SJCRH30 (cell line): ENCODE measurements around the gene SPAG6. TPM values are rescaled to one million over a fixed set of nuclear protein-coding genes. Genes with fewer than 3 reads are reported as not detected.
"Not testable (repeated sequence)": the region's sequence is repeated elsewhere in the genome, so short reads cannot be mapped to it uniquely, and the experiment has no call there.

Source experiments
- DNase-seq, 2 experiments: peaks; one replicate each; pipeline ENCODE4 v3.0.0-alpha.2; 2015 to 2020
- H3K27ac ChIP-seq: fragments of 250-450 bp; sonication (Bioruptor Pico); 2 replicates; pipeline ENCODE4 v1.5.1; 2020; ENCODE audit warnings: mild to moderate bottlenecking, moderate library complexity
- H3K27me3 ChIP-seq: fragments of 250-450 bp; sonication (Bioruptor Pico); 2 replicates; pipeline ENCODE4 v1.5.1; 2020; ENCODE audit warnings: mild to moderate bottlenecking, moderate library complexity
- H3K36me3 ChIP-seq: fragments of 250-450 bp; sonication (Bioruptor Pico); 2 replicates; pipeline ENCODE4 v1.5.1; 2020; ENCODE audit warnings: mild to moderate bottlenecking, moderate library complexity
- H3K4me1 ChIP-seq: fragments of 250-450 bp; sonication (Bioruptor Pico); 2 replicates; pipeline ENCODE4 v1.5.1; 2020; ENCODE audit warnings: mild to moderate bottlenecking, moderate library complexity
- H3K4me3 ChIP-seq: fragments of 250-450 bp; sonication (Bioruptor Pico); 2 replicates; pipeline ENCODE4 v1.5.1; 2020; ENCODE audit warnings: mild to moderate bottlenecking, moderate library complexity
- H3K9me3 ChIP-seq: fragments of 250-450 bp; sonication (Bioruptor Pico); replicated peaks from 2 replicates; pipeline ENCODE4 v1.5.1; 2020; ENCODE audit warnings: mild to moderate bottlenecking, moderate library complexity
- total RNA-seq: library from RNA; depleted of rRNA; stranded (reverse); fragments of >200 nt; shearing (Covaris generic); gene quantifications from 2 replicates; pipeline ENCODE4 v1.2.3, GENCODE V29; 2014

SPAG6 gene
- total RNA-seq, 1 experiment from 2014 or later = 1.3 TPM

DNA sequence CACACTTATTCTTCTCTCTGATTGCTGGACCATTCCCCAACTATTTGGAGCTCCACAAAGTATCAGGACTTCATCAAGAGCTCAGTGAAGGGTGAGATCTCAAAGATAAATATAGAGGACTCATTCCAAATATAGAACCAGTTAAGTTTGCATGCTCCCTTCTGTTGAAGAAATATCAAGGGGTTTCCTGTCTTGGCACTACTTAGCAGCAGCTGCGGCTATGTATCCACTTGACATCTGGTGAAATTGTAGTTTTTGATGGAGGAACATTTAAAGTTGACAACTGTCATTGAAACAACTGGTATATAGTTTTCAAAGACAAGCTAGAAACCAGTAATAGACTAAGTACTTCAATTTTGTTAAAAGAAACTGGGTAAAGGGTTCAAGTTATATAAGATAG, 1.0 kb upstream of the SPAG6 start:
- Histone ChIP-seq H3K9me3 (no peaks in the 10 kb centered on the region), H3K4me1 (peaks cover 3% of the 10 kb centered on the region; the same call in 1 of the 2 replicates), H3K27me3 (no peaks in the 10 kb centered on the region), H3K4me3 (no peak overlapping the region), H3K27ac (no peak overlapping the region), H3K36me3 (no peaks in the 10 kb centered on the region)
- no peak for DNase-seq

- Histone ChIP-seq H3K36me3 (no peaks in the 10 kb centered on the region), H3K27me3 (no peaks in the 10 kb centered on the region), H3K4me1 (peaks cover 3% of the 10 kb centered on the region; the same call in 1 of the 2 replicates), H3K4me3 (no peak overlapping the region), H3K27ac (no peak overlapping the region), H3K9me3 (no peaks in the 10 kb centered on the region)
- no peak for DNase-seq
These were observed 455 bp upstream of the SPAG6 start for GRCh38 chr10:22344781-22345300.

- no peaks in the 10 kb centered on the region for H3K9me3 ChIP-seq
- H3K36me3 ChIP-seq = no peaks in the 10 kb centered on the region
- no peak overlapping the region for H3K27ac ChIP-seq
- no peak for DNase-seq
- peaks cover 3% of the 10 kb centered on the region; the same call in 1 of the 2 replicates for H3K4me1 ChIP-seq
- no peak overlapping the region for H3K4me3 ChIP-seq
- H3K27me3 ChIP-seq = no peaks in the 10 kb centered on the region
These were observed 883 bp downstream of the SPAG6 start for GRCh38 chr10:22346096-22346661.

DNA sequence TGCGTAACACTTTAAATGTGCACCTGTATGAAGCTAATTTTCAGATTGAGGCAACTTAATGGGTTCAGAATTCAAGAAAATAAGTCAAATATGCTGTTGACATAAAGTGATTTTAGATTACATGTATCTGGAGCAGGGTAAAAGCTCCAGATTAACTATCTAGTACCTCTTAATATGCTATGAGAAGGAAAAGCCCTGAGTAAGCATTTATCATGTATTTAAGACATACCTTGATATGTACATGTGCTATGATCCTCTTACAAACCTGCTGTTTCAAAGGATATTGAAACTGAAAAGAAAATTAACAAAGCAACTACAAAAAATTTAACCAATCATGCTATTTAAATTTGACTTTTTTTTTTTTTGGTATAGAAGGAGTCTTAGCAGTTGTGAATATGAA, 4.5 kb downstream of the SPAG6 start:
- no peak for DNase-seq
- Histone ChIP-seq H3K9me3 (no peaks in the 10 kb centered on the region), H3K27me3 (no peaks in the 10 kb centered on the region), H3K4me3 (no peak overlapping the region), H3K36me3 (no peaks in the 10 kb centered on the region), H3K4me1 (no peaks in the 10 kb centered on the region), H3K27ac (no peak overlapping the region)

GRCh38 chr10:22351131-22351703, 5.9 kb downstream of the SPAG6 start:
- no peaks in the 10 kb centered on the region for H3K36me3 ChIP-seq
- H3K27ac ChIP-seq = no peak overlapping the region
- DNase-seq = no peak
- H3K4me3 ChIP-seq = no peak overlapping the region
- H3K4me1 ChIP-seq = no peaks in the 10 kb centered on the region
- no peaks in the 10 kb centered on the region for H3K9me3 ChIP-seq
- no peaks in the 10 kb centered on the region for H3K27me3 ChIP-seq

GRCh38 chr10:22356324-22356873, 11.1 kb downstream of the SPAG6 start:
- Histone ChIP-seq H3K36me3 (no peaks in the 10 kb centered on the region), H3K9me3 (no peaks in the 10 kb centered on the region), H3K4me1 (no peaks in the 10 kb centered on the region), H3K27me3 (no peaks in the 10 kb centered on the region), H3K27ac (no peak overlapping the region), H3K4me3 (no peak overlapping the region)
- no peak for DNase-seq

DNA sequence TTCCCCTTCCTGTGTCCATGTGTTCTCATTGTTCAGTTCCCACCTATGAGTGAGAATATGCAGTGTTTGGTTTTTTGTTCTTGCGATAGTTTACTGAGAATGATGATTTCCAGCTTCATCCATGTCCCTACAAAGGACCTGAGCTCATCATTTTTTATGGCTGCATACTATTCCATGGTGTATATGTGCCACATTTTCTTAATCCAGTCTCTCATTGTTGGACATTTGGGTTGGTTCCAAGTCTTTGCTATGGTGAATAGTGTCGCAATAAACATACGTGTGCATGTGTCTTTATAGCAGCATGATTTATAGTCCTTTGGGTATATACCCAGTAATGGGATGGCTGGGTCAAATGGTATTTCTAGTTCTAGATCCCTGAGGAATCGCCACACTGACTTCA, 12.5 kb downstream of the SPAG6 start:
- H3K27me3 ChIP-seq, H3K4me3 ChIP-seq, H3K36me3 ChIP-seq, H3K27ac ChIP-seq, H3K4me1 ChIP-seq, H3K9me3 ChIP-seq, DNase-seq: not testable (repeated sequence)

- Histone ChIP-seq H3K9me3 (no peaks in the 10 kb centered on the region), H3K27ac (no peak overlapping the region), H3K4me3 (no peak overlapping the region), H3K4me1 (no peaks in the 10 kb centered on the region), H3K27me3 (no peaks in the 10 kb centered on the region), H3K36me3 (no peaks in the 10 kb centered on the region)
- no peak for DNase-seq
These were observed 18.0 kb downstream of the SPAG6 start for GRCh38 chr10:22363305-22363704.

GRCh38 chr10:22364407-22365140, 19.3 kb downstream of the SPAG6 start:
- H3K4me3 ChIP-seq = no peak overlapping the region

GRCh38 chr10:22365233-22365632, 19.9 kb downstream of the SPAG6 start:
- no peak overlapping the region for H3K27ac ChIP-seq
- no peaks in the 10 kb centered on the region for H3K36me3 ChIP-seq
- H3K27me3 ChIP-seq = no peaks in the 10 kb centered on the region
- no peaks in the 10 kb centered on the region for H3K4me1 ChIP-seq
- no peak overlapping the region for H3K4me3 ChIP-seq
- H3K9me3 ChIP-seq = no peaks in the 10 kb centered on the region
- no peak for DNase-seq

More at GRCh38 chr10:22364407-22365140, 19.3 kb downstream of the SPAG6 start:
- Histone ChIP-seq H3K36me3 (no peaks in the 10 kb centered on the region), H3K27me3 (no peaks in the 10 kb centered on the region), H3K27ac (no peak overlapping the region), H3K4me1 (no peaks in the 10 kb centered on the region), H3K9me3 (no peaks in the 10 kb centered on the region)
- DNase-seq = no peak

DNA sequence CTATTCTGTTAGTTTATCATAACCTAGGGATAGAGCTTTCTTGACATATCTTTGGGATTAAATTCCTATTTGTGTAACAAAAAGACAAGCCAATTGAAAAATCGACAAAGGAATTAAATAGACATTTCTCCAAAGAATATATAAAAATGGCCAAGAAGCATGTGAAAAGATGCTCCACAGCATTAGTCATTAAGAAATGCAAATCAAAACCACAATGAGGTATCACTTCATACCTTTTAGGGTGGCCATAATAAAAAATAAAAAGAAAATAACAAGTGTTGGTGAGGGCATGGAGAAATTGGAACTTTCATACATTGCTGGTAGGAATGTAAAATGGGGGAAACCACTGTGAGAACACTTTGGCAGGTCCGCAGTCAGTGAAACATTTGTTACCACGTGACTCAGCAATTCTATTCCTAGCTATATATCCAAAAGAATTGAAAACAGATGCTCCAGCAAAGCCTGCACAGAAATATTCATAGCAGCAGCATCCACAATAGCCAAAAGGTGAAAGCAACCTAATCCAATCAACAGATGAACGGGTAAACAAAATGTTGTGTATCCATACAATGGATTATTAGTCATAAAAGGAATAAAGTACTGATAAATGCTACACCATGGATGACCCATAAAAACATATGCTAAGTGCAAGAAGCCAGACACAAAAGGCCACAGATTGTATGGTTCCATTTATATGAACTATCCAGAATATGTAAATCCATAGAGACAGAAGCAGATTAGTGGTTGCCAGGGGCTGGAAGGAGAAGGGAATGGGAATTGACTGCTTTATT, 20.5 kb downstream of the SPAG6 start:
- Histone ChIP-seq H3K27ac (no peak overlapping the region), H3K4me1 (no peaks in the 10 kb centered on the region), H3K27me3 (no peaks in the 10 kb centered on the region; the same call in 1 of the 2 replicates), H3K36me3 (no peaks in the 10 kb centered on the region), H3K9me3 (no peaks in the 10 kb centered on the region), H3K4me3 (no peak overlapping the region)
- DNase-seq = no peak

DNA sequence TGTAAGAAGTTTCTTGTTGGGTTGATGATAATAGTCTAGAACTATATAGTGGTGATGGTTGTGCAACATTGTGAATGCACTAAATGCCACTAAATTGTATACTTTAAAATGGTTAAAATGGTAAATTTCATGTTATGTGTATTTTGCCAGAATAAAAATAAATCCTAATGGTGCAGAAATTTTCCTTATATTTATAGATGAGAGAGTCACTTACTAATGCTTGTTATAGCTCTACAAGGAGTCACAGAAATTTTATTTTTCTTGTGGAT, 21.1 kb downstream of the SPAG6 start:
- no peak overlapping the region for H3K4me3 ChIP-seq
- no peak for DNase-seq
- H3K27me3 ChIP-seq = no peaks in the 10 kb centered on the region; the same call in 1 of the 2 replicates
- H3K4me1 ChIP-seq = no peaks in the 10 kb centered on the region
- H3K36me3 ChIP-seq = no peaks in the 10 kb centered on the region
- no peaks in the 10 kb centered on the region for H3K9me3 ChIP-seq
- no peak overlapping the region for H3K27ac ChIP-seq

- no peaks in the 10 kb centered on the region for H3K4me1 ChIP-seq
- no peak for DNase-seq
- H3K27ac ChIP-seq = no peak overlapping the region
- no peaks in the 10 kb centered on the region for H3K36me3 ChIP-seq
- no peak overlapping the region for H3K4me3 ChIP-seq
- H3K27me3 ChIP-seq = no peaks in the 10 kb centered on the region; the same call in 1 of the 2 replicates
- no peaks in the 10 kb centered on the region for H3K9me3 ChIP-seq
These were observed 21.5 kb downstream of the SPAG6 start for GRCh38 chr10:22366771-22367170.

DNA sequence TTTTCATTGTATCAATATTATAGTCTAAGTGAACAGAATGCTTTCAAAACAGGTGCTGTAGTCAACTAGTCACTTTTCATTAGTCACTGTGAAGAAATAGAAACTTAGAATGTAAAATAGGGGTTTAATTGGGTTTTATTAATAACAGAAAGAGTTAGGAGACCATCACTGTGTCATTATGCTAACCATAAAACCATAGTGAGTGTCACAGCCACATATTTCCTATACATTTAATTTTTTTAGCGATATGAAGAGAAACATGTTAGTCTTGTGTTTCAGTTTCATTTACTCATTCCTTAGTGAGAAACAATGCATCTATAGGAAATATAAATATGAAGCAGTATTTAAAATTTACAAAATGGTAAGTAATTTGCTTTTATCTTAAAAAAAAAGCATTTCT, 22.2 kb downstream of the SPAG6 start:
- Histone ChIP-seq H3K27me3 (no peaks in the 10 kb centered on the region; the same call in 1 of the 2 replicates), H3K9me3 (no peaks in the 10 kb centered on the region), H3K27ac (no peak overlapping the region), H3K4me3 (no peak overlapping the region), H3K4me1 (no peaks in the 10 kb centered on the region), H3K36me3 (no peaks in the 10 kb centered on the region)
- DNase-seq = no peak

DNA sequence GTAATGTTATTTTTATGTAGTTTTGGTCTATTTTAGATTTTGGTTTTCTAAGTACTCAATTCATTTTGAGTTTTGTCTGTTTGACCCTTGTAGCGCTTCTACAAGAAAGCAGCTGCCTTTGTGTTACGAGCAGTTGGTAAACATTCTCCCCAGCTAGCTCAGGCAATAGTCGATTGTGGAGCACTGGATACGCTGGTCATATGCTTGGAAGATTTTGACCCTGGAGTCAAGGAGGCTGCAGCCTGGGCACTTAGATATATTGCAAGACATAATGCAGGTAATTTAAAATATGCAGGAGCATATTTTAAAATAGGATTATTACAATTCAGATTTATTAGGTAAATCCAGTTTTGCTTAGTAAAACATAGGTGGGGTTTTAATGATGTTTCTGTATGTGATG, 23.1 kb downstream of the SPAG6 start:
- H3K9me3 ChIP-seq = no peaks in the 10 kb centered on the region
- no peaks in the 10 kb centered on the region for H3K36me3 ChIP-seq
- H3K27ac ChIP-seq = no peak overlapping the region
- H3K27me3 ChIP-seq = no peaks in the 10 kb centered on the region; the same call in 1 of the 2 replicates
- H3K4me3 ChIP-seq = no peak overlapping the region
- DNase-seq = no peak
- H3K4me1 ChIP-seq = no peaks in the 10 kb centered on the region
